Effector CD4-positive, alpha-beta T cell (primary cell): Measurements from ENCODE around the gene USPL1.

Experiments
- DNase-seq: peaks from one replicate; pipeline ENCODE4 v3.0.0-alpha.2; 2020

USPL1 gene

DNA sequence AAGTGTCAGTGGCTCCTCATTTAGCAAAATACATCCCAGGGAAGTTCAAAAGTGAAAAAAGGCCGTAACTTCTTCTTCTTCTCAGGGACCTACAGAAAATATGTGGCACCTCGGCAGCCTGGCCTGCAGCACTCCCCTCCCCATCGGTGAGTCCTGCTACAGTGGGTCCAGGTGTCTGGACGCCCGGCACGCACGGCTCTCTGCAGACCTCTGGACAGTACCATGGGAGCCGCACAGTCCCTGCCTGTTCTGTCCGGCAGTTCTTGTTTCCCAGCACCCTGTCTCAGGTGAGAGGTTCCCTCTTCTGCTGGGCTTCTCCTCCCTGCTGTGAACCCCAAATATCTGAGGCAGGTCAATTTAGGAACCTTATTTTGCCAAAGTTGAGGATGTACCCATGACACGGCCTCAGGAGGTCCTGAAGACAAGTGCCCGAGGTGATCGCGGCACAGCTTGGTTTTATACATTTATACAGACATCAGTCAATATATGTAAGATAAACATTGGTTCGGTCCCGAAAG, 80.8 kb downstream of the USPL1 start:
- DNase-seq = no peak

DNA sequence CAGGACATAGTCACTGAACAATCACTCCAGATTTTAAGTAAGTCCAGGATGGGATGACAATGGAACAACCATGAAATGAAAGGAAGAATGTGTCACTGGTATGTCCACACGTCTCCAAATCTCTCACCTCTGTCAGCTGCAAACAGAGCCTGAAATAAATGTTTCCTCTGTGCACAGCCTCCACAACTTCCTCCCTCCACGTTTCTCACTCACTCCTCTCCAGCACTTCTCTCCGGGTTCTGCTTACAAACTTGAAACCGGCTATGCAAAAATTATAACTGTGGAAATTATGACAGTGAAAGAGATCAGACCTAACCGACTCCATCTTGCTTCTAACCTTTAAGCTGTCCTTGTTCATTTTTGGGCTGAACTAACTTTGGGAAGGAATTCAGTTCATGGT, 82.6 kb downstream of the USPL1 start:
- DNase-seq = no peak

GRCh38 chr13:30702006-30702405, 84.3 kb downstream of the USPL1 start:
- DNase-seq = no peak

- DNase-seq = no peak
Measured at GRCh38 chr13:30704596-30704995, 86.9 kb downstream of the USPL1 start.

DNA sequence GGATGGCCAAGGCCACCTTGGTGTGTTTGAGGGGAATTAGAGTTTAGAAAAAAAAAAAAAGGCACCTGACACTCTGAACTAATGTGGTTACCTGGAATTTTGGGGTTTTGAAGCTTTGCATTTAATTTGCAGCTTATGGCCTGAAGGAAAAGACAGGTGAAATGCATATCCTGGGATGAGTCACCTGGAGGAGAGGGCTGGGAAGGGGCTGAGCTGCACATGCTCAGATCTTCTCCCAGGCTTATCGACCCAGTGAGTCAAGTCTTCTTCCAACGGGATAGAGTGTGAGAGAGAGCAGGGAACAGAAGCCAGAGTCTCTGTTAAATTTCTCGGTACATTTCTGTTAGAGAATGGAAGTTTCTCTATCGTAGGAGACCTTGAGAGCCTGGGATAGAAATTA, 88.0 kb downstream of the USPL1 start:
- no peak for DNase-seq

GRCh38 chr13:30708541-30708940, 90.8 kb downstream of the USPL1 start:
- DNase-seq = no peak
